SKM-1 (cell line): ENCODE measurements around the gene PAM.
A peak's percentile ranks its signal among the peaks of the same experiment; 100 is the strongest.
"Not testable (repeated sequence)": the region's sequence is repeated elsewhere in the genome, so short reads cannot be mapped to it uniquely, and the experiment has no call there.

Experiments
- DNase-seq: peaks from one replicate; lab custom pipeline; 2025; ENCODE audit not compliant: unreplicated experiment; lab: John Stamatoyannopoulos, UW

The PAM gene

GRCh38 chr5:102981957-102982635 lies 227.0 kb downstream of the PAM start:
- DNase-seq: no peak

DNA sequence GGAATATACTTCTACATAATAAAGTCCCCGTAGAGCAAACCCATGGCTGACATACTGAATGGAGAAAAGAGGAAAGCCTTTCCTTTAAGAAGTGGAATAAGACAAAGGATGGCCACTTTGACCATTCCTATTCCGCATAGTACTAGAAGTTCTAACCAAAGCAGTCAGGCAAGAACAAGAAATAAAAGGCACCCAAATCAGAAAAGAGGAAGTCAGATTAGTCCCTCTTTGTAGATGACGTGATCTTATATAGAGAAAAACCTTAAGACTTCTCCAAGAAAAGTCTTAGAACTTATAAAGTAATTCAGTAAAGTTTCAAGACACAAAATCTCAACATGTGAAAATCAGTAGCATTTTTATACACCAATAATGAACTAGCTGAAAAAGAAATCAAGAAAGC lies 231.0 kb downstream of the PAM start:
- no peak for DNase-seq

DNA sequence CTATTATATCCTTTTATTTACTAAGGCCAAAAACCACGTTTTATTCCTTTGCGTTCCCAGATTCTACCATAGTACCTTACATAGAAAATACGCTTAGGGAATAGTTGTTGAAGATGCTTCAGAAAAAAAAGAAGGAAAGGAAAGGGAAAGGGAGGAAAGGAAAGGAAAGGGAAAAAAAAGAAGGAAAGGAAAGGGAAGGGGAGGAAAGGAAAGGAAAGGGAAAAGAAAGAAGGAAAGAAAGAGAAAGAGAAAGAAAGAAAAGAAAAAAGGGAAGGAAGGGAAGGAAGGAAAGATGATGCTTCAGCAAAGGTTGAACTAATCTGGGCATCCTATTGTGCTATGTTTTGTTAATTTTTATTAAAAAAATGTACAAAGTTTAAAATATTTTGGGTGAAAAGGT lies 233.4 kb downstream of the PAM start:
- DNase-seq: no peak

GRCh38 chr5:102991802-102992201 lies 236.7 kb downstream of the PAM start:
- no peak for DNase-seq

DNA sequence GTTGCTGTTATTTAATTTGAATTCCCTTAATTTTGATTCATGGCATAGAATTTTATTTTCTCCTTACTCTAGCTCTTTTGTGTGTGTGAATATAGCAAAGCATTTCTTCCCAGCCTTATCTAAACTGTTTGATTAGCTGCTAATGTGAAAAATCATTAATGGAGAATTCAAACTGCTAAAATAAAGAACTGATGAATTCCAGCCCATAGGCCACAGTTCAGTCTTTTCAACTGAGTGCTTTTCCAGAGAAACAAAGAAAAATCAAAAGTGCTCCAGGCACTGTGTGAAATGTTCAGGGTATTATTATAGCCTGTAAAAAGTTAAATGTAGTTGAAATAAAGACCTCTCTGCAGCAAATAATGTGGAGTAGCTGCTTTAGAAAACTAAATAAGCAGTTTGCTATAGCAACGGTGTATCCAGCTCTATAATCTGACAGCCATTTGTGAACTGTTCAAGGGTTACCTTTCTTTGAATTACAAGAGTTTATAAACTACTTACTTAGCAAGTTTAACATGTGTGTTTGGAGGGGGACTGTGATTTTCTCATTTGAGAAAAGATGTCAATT lies 241.0 kb downstream of the PAM start:
- no peak for DNase-seq

DNA sequence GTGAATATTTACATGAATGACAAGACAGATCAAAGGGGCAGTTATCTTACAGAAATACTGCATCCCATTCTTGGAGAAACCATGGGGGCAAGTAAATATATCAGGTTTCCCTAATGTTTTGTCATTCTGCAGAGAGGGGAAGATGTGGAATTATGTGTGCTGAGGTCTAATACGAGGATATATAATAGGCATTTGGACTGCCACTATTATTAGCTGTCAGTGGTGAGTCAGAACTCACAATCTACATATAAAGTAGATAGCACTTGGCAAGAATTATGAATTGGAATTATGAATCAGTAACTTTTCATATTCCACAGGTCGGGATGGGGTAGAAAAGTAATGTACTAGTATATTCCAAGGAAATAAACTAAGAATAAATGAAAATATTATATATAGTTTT lies 243.1 kb downstream of the PAM start:
- DNase-seq: no peak

DNA sequence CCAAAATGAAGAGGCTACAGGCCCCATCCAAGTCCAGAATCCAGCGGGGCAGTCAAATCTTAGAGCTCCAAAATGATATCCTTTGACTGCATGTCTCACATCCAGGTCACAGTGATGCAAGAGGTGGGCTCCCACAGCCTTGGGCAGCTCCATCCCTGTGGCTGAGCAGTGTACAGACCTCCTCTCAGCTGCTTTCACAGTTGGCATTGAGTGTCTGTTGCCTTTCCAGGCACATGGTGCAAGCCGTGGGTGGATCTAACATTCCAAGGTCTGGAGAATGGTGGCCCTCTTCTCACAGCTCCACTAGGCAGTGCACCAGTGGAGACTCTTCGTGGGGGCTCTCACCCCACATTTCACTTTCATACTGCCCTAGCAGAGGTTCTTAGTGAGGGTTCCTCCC lies 244.1 kb downstream of the PAM start:
- DNase-seq: no peak

DNA sequence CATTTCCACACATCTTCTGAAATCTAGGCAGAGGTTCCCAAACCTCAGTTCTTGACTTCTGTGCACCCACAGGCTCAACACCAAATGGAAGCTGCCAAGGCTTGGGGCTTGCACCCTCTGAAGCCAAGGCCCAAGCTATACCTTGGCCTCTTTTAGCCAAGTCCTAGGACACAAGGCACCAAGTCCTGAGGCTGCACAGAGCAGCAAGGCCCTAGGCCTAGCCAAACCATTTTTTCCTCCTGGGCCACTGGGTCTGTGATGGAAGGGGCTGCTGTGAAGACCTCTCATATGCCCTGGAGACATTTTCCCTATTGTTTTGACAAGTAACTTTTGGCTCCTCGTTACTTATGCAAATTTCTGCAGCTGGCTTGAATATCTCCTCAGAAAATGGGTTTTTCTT lies 244.5 kb downstream of the PAM start:
- not testable (repeated sequence) for DNase-seq

- DNase-seq: no peak
Observed at GRCh38 chr5:103000089-103000488, 245.0 kb downstream of the PAM start.

GRCh38 chr5:103003872-103004271 lies 248.8 kb downstream of the PAM start:
- no peak for DNase-seq

GRCh38 chr5:103005276-103005675 lies 250.2 kb downstream of the PAM start:
- no peak for DNase-seq

GRCh38 chr5:103006921-103007320 lies 251.8 kb downstream of the PAM start:
- DNase-seq: no peak

- DNase-seq: no peak
Observed at GRCh38 chr5:103010168-103010567, 255.1 kb downstream of the PAM start.

GRCh38 chr5:103013933-103014552 lies 258.9 kb downstream of the PAM start:
- DNase-seq: no peak

- DNase-seq: no peak
Observed at GRCh38 chr5:103014983-103015382, 259.9 kb downstream of the PAM start.

GRCh38 chr5:103016167-103016566 lies 261.1 kb downstream of the PAM start:
- no peak for DNase-seq

GRCh38 chr5:103019804-103020203 lies 264.7 kb downstream of the PAM start:
- DNase-seq: no peak

GRCh38 chr5:103021314-103021713 lies 266.2 kb downstream of the PAM start:
- peak; percentile 10 for DNase-seq

DNA sequence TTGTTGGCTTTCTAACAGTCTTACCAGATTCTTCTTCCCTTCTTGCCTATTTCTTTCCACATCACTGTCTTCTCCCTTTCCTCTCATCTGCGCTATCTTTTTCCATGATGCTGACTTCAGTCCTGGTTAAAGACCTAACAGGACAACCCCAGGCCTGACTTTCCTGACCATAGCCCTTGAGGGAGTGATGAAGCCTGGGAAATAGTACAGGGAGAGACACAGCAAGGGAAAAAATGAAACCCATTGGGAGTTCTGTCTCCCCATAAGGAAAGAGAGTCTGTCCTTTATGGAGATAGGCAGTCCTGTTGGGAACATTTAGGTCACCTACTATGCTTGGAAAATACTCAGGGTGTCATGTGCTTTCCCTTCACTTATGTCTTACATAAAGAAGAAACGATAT lies 272.2 kb downstream of the PAM start:
- DNase-seq: no peak

DNA sequence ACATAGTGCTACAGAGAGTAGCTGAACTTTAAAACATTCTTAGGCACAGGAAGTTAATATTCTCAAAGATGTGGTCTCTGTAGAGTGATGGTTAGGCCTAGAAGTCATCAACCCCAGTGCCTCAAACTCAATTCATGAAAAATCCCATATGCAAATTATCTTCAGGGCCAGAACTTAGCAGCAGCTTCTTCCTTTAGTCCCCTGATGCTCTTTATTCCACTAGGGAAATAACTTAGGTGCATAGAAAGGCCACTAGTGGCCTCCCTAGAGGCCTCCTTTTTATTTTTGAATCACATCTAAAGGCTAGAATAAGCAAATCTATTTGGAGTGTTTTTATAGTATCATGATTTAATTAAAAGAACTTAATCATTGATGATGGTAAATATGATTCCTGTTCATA lies 276.5 kb downstream of the PAM start:
- no peak for DNase-seq

DNA sequence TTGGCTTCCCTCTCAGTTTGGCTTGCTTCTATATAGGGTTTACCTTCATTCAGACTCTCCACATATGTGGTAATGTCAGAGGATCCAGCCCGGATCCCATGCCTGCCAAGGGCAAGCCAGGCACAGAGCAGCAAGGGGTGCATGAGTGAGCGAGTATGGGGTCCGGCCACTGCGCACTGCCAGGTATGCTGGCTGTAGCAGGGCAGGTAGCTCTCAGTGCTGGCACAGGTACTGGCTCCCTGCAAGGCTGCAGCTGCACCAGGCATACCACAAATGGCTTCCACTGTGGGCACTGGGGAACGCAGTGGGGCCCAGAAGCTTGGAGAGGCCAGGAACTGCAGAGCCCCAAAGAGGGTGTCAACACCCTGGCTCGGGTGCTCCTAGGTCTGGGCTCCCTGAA lies 278.6 kb downstream of the PAM start:
- no peak for DNase-seq

DNA sequence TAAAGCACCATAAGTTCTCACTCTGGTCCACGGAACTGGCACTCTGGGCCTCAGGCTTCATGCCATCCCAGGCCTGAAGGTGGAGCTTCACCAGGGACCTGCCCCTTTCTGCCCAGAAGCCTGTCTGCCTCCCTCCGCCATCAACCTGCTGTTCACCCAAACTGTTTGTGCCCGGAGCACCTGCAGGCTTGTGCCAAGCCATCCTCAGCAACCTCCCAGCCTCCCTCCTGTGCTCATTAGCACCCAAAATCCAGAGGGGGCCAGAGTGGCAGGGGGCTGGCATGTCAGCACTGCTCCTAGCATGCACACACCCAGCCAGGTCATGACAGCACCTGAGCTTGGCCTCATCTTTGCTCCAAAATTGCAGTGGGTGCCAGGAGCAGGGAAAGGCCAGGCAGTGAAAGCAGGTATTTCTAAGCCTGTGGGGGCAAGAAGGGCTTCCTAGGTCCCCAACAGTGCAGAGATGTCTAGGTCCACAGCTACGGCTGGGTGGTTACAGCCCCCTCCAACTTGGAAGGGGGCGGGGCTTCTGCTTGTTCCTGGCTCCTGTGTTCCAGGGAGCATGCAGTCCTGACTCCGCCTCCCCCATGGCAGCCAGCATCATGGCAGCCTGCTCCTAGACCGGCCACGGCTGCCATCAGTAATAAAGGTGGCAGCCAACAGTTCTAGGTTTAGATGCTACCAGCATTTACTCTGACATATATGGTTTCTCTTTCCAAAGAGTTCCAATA lies 279.7 kb downstream of the PAM start:
- DNase-seq: no peak
